ENCODE measurements around the gene NTN1.
"Not testable (repeated sequence)": the region's sequence is repeated elsewhere in the genome, so short reads cannot be mapped to it uniquely, and the experiment has no call there.

Gene NTN1

GRCh38 chr17:9256361-9256750 lies 235.0 kb downstream of the NTN1 start:
- TF ChIP-seq CTCF (IDR thresholded peaks at IDR 0.05; ENCODE audit: extremely low read depth, missing control alignments): no peak
- DNase-seq (ENCODE audit: low spot score): no peak

GRCh38 chr17:9256751-9257629 lies 235.7 kb downstream of the NTN1 start:
- no peak for DNase-seq (ENCODE audit: low spot score)
- TF ChIP-seq CTCF (IDR thresholded peaks at IDR 0.05; ENCODE audit: extremely low read depth, missing control alignments): no peak

GRCh38 chr17:9257630-9257965 lies 236.3 kb downstream of the NTN1 start:
- DNase-seq (ENCODE audit: low spot score): not testable (repeated sequence)

- TF ChIP-seq CTCF (IDR thresholded peaks at IDR 0.05; ENCODE audit: extremely low read depth, missing control alignments): no peak
- no peak for DNase-seq (ENCODE audit: low spot score)
Observed at GRCh38 chr17:9258115-9259015, 237.1 kb downstream of the NTN1 start.

- TF ChIP-seq CTCF (IDR thresholded peaks at IDR 0.05; ENCODE audit: extremely low read depth, missing control alignments): no peak
- no peak for DNase-seq (ENCODE audit: low spot score)
Observed at GRCh38 chr17:9259419-9259818, 238.1 kb downstream of the NTN1 start.

GRCh38 chr17:9261081-9262012 lies 240.0 kb downstream of the NTN1 start:
- TF ChIP-seq CTCF (IDR thresholded peaks at IDR 0.05; ENCODE audit: extremely low read depth, missing control alignments): no peak
- no peak for DNase-seq (ENCODE audit: low spot score)

GRCh38 chr17:9266031-9266680 lies 244.8 kb downstream of the NTN1 start:
- TF ChIP-seq CTCF (IDR thresholded peaks at IDR 0.05; ENCODE audit: extremely low read depth, missing control alignments): no peak
- DNase-seq (ENCODE audit: low spot score): no peak

All from GM20000 (cell line).